SIG-M5 treated with dmso at 0.1 percent for 504 hours (cell line): ENCODE data around the gene ZNF747.

Experiments
- DNase-seq: peaks from one replicate; lab custom pipeline; 2025; ENCODE audit not compliant: unreplicated experiment; lab: John Stamatoyannopoulos, UW

Gene ZNF747

DNA sequence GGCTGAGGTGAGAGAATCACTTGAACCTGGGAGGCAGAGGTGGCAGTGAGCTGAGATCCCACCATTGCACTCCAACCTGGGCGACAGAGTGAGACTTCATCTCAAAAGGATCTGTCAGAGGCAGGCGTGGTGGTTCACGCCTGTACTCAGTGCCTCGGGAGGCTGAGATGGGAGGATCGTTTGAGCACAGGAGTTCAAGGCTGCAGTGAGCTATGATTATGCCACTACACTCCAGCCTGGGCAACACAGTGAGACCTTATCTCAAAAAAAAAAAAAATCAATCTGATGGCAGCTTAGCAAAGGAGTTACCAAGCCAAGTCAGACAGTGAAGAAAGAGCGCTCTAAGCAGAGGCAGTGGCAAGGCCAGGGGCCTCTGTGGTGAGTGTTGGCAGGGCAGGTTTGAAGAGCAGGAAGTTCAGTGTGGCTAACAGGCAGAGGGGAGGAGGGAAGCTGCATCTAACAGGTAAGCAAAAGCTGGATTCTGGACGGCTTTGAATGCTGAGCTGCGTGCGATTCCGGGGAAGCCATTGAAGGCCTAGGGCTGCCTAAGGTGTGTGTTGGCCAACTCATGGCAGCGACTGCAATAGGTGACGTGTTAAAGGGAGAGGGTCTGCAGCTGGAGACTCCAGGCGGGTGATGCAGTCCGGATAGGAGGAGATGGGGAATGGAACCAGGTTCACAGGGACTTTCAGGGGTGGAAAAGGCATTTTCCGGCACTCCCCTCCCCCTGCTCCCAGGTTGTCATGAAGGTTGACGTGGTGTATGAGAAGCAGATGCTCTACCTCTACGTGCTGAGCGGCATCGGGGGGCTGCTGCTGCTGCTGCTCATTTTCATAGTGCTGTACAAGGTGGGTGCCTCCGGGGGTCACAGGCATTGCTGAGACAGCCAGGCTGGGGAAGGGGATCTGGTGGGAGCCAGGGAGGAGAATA, 15.3 kb downstream of the ZNF747 start:
- no peak for DNase-seq

DNA sequence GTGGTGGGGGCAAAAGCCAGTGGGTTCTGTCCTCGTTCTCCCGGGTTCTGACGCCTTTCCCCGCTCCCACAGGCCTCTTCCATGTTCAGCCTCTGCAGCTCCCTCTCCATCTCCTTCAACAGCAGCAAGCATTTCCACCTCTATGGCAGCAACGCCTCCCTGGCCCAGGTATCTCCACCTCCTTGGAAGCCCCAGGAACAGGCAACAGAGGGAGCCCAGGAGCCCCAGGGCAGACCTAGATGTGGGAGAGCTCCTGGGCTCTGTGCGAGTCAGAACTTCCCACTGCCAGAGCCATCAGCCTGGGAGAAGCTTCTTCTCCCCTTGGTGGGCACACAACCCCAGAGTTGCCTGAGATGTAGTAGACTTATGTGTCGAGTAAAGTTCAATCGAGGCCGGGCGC, 16.1 kb downstream of the ZNF747 start:
- no peak for DNase-seq

DNA sequence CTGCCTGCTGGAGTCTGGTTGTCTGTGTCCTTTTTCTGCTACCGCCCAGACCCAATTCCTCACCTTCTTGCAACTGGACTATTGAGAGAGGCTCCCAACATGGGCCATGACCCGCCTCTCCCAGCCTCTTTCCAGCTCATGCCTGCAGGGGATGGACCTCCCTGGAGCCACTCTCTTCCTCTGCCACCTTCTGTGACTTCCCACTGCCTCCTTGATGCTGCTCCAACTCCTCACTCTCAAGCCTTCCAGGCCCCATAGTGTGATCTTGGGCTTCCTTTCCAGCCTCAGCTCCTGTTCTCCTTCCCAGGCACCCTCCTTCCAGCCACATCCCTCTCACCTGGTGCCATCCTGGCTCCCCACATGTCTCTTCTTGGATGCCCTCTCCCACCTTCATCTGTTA, 19.4 kb downstream of the ZNF747 start:
- no peak for DNase-seq

- DNase-seq = no peak
Observed at GRCh38 chr16:30511509-30511908, 23.1 kb downstream of the ZNF747 start.

DNA sequence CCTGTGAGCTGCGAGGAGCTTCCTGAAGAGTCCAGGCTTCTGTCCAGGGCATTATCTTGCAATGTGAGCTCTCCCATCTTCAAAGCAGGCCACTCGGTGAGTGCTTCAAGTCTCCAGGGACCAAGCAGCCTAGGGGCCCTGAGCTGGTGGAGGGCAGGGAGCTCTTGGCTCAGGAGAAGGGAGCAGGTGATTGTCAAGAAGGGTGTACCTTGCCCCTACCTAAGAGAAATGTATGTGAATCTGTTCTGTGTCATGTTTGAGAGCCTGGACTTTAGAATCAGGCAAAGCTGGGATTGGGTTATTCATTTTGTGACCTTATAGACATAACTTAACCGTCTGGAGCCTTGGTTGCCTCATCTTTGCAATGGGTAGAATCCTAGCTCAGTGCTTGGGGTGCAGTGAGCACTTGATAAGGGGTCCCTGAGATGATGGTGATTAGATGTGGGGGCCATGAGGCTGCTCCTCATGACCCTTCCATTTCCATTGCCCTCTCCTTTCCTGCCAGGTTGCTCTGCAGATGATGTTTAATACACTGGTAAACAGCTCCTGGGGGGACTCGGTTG, 24.2 kb downstream of the ZNF747 start:
- no peak for DNase-seq

DNA sequence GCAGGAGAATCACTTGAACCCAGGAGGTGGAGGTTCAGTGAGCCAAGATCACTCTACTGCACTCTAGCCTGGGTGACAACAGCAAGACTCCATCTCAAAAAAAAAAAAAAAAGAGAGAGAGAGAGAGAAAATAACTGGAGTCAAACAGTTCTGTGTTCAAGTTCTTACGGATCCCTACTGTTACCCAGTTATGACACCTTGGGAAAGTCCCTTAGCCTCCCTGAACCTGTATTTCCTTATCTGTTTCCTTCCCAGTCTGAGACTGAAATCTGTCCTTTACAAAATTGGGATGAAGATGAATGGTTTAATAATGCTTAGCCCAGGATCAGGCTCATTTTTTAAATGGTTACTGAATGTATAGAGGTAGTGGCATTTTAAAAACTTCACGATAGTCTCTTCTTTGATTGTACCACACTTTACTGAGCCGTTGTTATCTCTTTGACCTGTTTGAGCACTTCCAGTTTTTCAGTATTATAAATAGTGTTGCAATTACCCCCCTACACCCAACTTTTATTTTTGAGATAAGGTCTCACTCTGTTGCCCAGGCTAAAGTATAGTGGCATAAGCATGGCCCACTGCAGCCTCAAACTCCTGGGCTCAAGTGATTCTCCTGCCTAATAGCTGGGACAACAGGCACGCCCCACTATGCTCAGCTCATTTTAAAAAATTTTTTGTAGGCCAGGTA, 25.4 kb downstream of the ZNF747 start:
- no peak for DNase-seq

DNA sequence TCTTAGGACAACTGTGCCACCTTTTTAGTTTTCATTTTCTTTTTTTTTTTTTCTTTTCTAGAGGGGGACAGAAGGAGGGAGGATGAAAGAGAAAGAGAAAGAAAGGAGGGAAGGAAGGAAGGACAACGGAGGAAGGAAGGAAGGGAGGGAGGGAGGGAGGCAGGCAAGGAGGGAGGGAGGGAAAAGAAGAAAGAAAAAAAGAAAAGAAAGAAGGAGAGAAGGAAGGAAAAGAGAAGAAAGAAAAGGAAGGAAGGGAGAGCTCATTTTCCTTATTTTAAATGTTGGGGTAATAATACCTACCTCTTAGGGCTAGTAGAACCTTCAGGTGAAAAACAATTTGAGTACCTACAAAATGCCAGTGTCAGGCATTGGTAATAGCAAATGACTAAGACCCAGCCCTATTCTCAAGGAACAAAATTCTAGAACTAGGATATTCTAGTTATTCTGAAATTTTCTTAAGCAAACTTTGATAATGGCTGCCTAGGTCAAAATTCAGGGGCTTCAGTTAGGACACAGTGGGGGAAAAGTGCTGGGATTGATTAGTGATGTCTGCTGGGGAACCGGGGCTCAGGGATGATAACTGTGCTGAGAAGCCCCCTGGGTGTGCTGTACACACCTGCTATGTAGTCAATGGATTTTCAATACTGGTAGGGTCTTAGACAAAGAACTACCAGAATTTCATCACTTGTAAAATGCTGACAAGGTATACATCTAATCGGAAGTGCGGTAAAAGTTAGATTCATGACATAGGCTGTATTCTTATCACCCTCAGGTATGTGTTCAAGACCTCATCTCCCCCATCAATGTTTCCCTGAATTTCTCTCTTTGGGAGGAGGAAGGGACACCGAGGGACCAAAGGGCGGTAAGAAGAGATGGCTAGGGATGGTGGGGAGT, 31.0 kb downstream of the ZNF747 start:
- no peak for DNase-seq

- no peak for DNase-seq
Observed at GRCh38 chr16:30499284-30499683, 35.4 kb downstream of the ZNF747 start.

DNA sequence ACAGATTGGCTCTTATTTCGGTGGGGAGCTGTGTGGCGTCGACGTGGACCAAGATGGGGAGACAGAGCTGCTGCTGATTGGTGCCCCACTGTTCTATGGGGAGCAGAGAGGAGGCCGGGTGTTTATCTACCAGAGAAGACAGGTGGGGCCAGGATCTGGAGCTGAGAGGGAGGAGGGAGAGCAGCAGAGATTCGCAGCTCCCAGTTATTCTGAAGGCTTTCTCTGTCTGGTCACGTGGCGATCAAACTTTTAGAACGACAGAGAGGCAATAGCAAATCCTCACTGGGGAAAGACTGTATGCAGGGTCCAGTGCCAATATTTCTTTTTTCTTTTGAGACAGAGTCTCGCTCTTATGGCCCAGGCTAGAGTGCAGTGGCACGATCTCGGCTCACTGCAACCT, 39.9 kb downstream of the ZNF747 start:
- DNase-seq = no peak

DNA sequence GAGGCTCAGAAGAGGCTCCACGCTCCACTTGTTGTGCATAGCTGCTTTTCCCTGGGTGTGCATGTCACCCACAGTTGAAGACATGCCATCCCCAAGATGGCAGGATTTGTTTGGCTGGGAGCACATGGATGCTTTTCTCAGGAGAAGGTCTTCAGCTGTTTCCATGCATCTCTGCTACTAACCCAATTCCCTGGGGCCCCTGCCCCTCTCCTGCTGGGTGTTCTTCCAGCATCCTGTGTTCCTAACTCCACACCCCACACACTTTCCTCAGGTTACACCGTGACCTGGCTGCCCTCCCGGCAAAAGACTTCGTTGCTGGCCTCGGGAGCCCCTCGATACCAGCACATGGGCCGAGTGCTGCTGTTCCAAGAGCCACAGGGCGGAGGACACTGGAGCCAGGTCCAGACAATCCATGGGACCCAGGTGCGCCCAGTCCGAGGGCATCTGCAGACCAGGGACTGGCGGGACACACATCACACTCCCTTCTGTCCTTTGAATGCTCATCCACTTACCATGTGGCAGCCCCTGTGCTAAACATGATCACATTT, 40.6 kb downstream of the ZNF747 start:
- DNase-seq = no peak

- peak; percentile 42 for DNase-seq
Observed at GRCh38 chr16:30491744-30492308, 42.8 kb downstream of the ZNF747 start.

DNA sequence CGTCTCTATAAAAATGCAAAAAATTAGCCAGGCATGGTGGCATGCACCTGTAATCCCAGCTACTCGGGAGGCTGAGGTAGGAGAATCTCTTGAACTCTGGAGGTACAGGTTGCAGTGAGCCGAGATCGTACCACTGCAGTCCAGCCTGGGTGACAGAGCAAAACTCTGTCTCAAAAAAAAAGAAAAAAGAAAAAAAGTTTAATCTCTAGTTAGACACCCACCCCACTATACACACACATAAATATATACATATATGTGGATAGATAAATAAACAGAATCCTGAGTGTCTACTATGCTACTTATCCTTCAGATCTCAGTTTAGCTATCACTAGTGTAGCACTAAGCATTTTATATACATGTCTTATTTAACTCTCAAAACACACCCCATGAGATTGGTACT, 43.4 kb downstream of the ZNF747 start:
- no peak for DNase-seq

DNA sequence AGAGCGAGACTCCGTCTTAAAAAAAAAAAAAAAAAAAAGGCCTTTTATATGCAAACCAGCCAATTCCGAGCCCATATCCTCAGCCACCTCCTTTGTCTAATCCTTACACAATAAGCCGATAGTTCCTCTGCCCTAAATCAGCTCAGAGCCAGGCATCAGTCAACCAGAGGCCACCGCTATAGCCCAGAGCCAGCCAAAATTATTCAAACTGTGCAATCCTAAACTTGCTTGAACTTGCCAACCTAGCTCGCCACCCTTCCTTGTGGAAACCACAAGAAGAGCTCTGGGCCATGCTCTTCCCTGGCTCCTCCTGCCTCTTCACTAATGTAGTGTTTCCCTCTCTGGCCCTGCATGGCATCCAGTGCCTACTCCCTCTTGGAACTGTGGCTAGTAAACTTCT, 44.4 kb downstream of the ZNF747 start:
- no peak for DNase-seq

DNA sequence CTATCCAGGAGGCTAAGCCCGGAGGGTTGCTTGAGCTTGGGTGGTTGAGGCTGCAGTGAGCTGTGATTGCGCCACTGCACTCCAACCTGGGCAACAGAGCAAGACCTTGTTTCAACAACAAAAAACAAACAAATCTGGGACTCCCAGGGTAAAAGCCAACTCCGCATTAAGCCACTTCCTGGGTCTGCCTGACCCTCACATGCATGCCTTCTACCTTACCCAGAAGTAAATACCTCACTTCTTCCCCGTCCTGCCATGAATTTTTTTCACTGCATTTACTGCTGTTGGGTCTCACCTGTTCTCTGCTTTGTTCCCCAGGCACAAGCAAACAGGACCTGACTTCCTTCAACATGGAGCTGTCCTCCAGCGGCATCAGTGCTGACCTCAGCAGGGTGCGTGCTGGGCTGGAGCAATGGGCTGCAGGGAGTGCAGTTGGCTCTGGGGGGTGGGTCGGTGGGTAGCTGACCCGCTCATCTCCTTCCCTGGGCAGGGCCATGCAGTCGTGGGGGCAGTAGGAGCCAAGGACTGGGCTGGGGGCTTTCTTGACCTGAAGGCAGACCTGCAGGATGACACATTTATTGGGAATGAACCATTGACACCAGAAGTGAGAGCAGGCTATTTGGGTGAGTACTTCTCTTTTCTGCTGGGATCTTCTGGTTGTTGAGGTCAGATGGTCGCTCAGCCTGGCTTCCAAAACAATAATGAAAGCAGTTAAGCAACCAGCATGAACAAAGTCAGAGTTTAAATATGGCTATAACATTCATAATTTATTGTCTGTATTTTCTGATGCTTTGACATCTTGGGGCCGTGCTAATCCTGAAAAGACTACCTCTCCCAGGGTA, 45.7 kb downstream of the ZNF747 start:
- no peak for DNase-seq

GRCh38 chr16:30485818-30486436, 48.7 kb downstream of the ZNF747 start:
- no peak for DNase-seq

GRCh38 chr16:30484887-30485286, 49.8 kb downstream of the ZNF747 start:
- no peak for DNase-seq

DNA sequence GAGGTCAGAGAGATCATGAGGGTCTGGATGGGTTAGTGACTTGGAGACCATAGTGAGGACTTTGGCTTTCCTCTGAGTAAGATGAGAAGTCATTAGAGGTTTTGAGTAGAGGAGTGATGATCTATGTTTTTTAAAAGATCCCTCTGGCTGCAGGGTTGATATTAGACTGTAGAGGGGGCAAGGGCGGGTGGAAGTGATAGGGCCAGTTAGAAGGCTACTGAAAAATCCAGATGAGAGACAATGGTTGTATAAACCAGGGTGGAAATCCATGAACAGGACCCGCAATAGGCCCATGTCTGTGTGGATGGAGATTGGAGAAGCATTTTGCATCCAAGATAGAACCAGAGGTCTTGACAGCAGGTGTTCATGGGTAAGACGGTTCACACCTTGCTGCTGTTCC, 52.3 kb downstream of the ZNF747 start:
- no peak for DNase-seq

DNA sequence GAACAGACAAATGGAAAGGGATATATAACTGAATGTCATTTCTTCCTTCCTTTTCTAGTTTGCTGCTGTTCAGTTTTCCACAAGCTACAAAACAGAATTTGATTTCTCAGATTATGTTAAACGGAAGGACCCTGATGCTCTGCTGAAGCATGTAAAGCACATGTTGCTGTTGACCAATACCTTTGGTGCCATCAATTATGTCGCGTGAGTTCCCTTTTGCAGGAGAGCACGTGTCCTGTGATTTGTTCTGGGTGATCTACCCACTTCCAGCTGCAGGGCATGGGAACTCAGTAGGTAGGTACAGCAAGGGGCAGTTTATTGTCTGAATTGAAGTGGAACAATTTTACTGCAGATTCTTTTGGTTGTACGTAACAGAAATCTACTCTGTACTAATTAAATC, 53.3 kb downstream of the ZNF747 start:
- no peak for DNase-seq
